Muscle of arm (tissue), 12 donors: ENCODE measurements around the gene LAMB2. TPM values are rescaled to one million over a fixed set of nuclear protein-coding genes. Genes with fewer than 3 reads are reported as not detected.

Experiments
- DNase-seq: peaks from one replicate; pipeline ENCODE4 v3.0.0-alpha.2; 2013
- polyA plus RNA-seq, 12 donors: library from polyadenylated mRNA; unstranded; fragments of 120-200 nt; gene quantifications; one replicate each; pipeline ENCODE4 v1.2.1, GENCODE V29; 2013; ENCODE audit not compliant: insufficient read length in 12 of 12

Gene LAMB2
- polyA plus RNA-seq, 12 donors = 197 to 456 (median 322) TPM

- DNase-seq = no peak
Observed at GRCh38 chr3:49081429-49081828, 51.4 kb downstream of the LAMB2 start.

- DNase-seq = no peak
Observed at GRCh38 chr3:49079270-49079669, 53.6 kb downstream of the LAMB2 start.

- no peak for DNase-seq
Observed at GRCh38 chr3:49076646-49077045, 56.2 kb downstream of the LAMB2 start.

- no peak for DNase-seq
Observed at GRCh38 chr3:49076116-49076515, 56.7 kb downstream of the LAMB2 start.

Other genes with a start within 250 kb of the LAMB2 start
- gene SLC25A20, start 234.2 kb downstream of the LAMB2 start, polyA plus RNA-seq = 10 to 100 TPM in 11 of 12 donors, not detected in 1; 11.3 to 20.8 (median 17.2) TPM
- gene ARIH2, start 214.2 kb downstream of the LAMB2 start, polyA plus RNA-seq = 10 to 100 TPM in 11 of 12 donors, not detected in 1; 48.3 to 95.2 (median 61.1) TPM
- 10 to 100 TPM in 8 of 12 donors, 1 to 10 TPM in 3, not detected in 1; 7.9 to 27.5 (median 12.0) TPM for gene P4HTM, start 142.8 kb downstream of the LAMB2 start, polyA plus RNA-seq
- 100 to 1,000 TPM in 6 of 12 donors, 10 to 100 TPM in 5, not detected in 1; 88.7 to 167 (median 102) TPM for gene WDR6, start 125.7 kb downstream of the LAMB2 start, polyA plus RNA-seq
- gene DALRD3, start 114.5 kb downstream of the LAMB2 start, polyA plus RNA-seq = 10 to 100 TPM in 11 of 12 donors, not detected in 1; 27.3 to 42.9 (median 29.7) TPM
- 10 to 100 TPM in 11 of 12 donors, not detected in 1; 38.5 to 65.7 (median 52.5) TPM for gene NDUFAF3, start 110.9 kb downstream of the LAMB2 start, polyA plus RNA-seq
- gene IMPDH2, start 103.7 kb downstream of the LAMB2 start, polyA plus RNA-seq = 100 to 1,000 TPM in 11 of 12 donors, not detected in 1; 195 to 254 (median 226) TPM
- gene QRICH1, start 39.0 kb downstream of the LAMB2 start, polyA plus RNA-seq = 100 to 1,000 TPM in 2 of 12 donors, 10 to 100 TPM in 10; 46.8 to 246 (median 61.4) TPM
- 100 to 1,000 TPM in 11 of 12 donors, not detected in 1; 231 to 302 (median 252) TPM for gene QARS1, start 28.3 kb downstream of the LAMB2 start, polyA plus RNA-seq
- gene USP19, start 12.2 kb downstream of the LAMB2 start, polyA plus RNA-seq = 10 to 100 TPM in 11 of 12 donors, not detected in 1; 30.0 to 63.7 (median 32.8) TPM
- gene CCDC71, start 33.3 kb upstream of the LAMB2 start, polyA plus RNA-seq = 10 to 100 TPM in 11 of 12 donors, not detected in 1; 11.5 to 24.0 (median 14.5) TPM
- 100 to 1,000 TPM in 2 of 12 donors, 10 to 100 TPM in 9, not detected in 1; 44.8 to 128 (median 84.8) TPM for gene KLHDC8B, start 38.5 kb upstream of the LAMB2 start, polyA plus RNA-seq
- 10 to 100 TPM in 4 of 12 donors, 1 to 10 TPM in 7, not detected in 1; 4.1 to 17.3 (median 8.5) TPM for gene C3orf62, start 144.2 kb upstream of the LAMB2 start, polyA plus RNA-seq
- gene USP4, start 207.0 kb upstream of the LAMB2 start, polyA plus RNA-seq = 10 to 100 TPM in 11 of 12 donors, not detected in 1; 37.9 to 70.5 (median 46.8) TPM
- 100 to 1,000 TPM in 8 of 12 donors, 10 to 100 TPM in 3, not detected in 1; 76.6 to 197 (median 105) TPM for gene GPX1, start 225.3 kb upstream of the LAMB2 start, polyA plus RNA-seq